Measurements from ENCODE around the gene SIGLEC15.
"Not testable (repeated sequence)": the region's sequence is repeated elsewhere in the genome, so short reads cannot be mapped to it uniquely, and the experiment has no call there.

The SIGLEC15 gene

GRCh38 chr18:45825258-45826044 lies at the start of gene SIGLEC15:
Gene SIGLEC15, plus strand, starts transcription at chr18:45825675. Its CDS starts 54 bp downstream, at chr18:45825729.
- DNase-seq (ENCODE audit: low read depth in 2 of 2) = no peak

GRCh38 chr18:45775743-45776142 lies 49.7 kb upstream of the SIGLEC15 start:
- no peak for DNase-seq (ENCODE audit: low read depth in 2 of 2)

GRCh38 chr18:45777393-45777792 lies 48.1 kb upstream of the SIGLEC15 start:
- DNase-seq (ENCODE audit: low read depth in 2 of 2) = no peak

GRCh38 chr18:45780568-45780967 lies 44.9 kb upstream of the SIGLEC15 start:
- DNase-seq (ENCODE audit: low read depth in 2 of 2) = no peak

GRCh38 chr18:45782662-45783061 lies 42.8 kb upstream of the SIGLEC15 start:
- DNase-seq (ENCODE audit: low read depth in 2 of 2) = no peak

GRCh38 chr18:45783097-45784075 lies 42.1 kb upstream of the SIGLEC15 start:
- no peak for DNase-seq (ENCODE audit: low read depth in 2 of 2)

- DNase-seq (ENCODE audit: low read depth in 2 of 2) = no peak
Measured at GRCh38 chr18:45785134-45785533, 40.3 kb upstream of the SIGLEC15 start.

GRCh38 chr18:45786941-45787340 lies 38.5 kb upstream of the SIGLEC15 start:
- DNase-seq (ENCODE audit: low read depth in 2 of 2) = no peak

- DNase-seq (ENCODE audit: low read depth in 2 of 2) = no peak
Measured at GRCh38 chr18:45787346-45787745, 38.1 kb upstream of the SIGLEC15 start.

- no peak for DNase-seq (ENCODE audit: low read depth in 2 of 2)
Measured at GRCh38 chr18:45788861-45789260, 36.6 kb upstream of the SIGLEC15 start.

- DNase-seq (ENCODE audit: low read depth in 2 of 2) = no peak
Measured at GRCh38 chr18:45792506-45793263, 32.8 kb upstream of the SIGLEC15 start.

- DNase-seq (ENCODE audit: low read depth in 2 of 2) = no peak
Measured at GRCh38 chr18:45793264-45793965, 32.1 kb upstream of the SIGLEC15 start.

GRCh38 chr18:45801416-45802004 lies 24.0 kb upstream of the SIGLEC15 start:
- no peak for DNase-seq (ENCODE audit: low read depth in 2 of 2)

GRCh38 chr18:45802814-45803492 lies 22.5 kb upstream of the SIGLEC15 start:
- no peak for DNase-seq (ENCODE audit: low read depth in 2 of 2)

GRCh38 chr18:45805551-45805950 lies 19.9 kb upstream of the SIGLEC15 start:
- no peak for DNase-seq (ENCODE audit: low read depth in 2 of 2)

- no peak for DNase-seq (ENCODE audit: low read depth in 2 of 2)
Measured at GRCh38 chr18:45806226-45806625, 19.2 kb upstream of the SIGLEC15 start.

GRCh38 chr18:45807144-45807543 lies 18.3 kb upstream of the SIGLEC15 start:
- peak in 1 of 2 donors; percentile 7 for DNase-seq (ENCODE audit: low read depth in 2 of 2)

GRCh38 chr18:45814733-45815132 lies 10.7 kb upstream of the SIGLEC15 start:
- DNase-seq (ENCODE audit: low read depth in 2 of 2) = not testable (repeated sequence)

- no peak for DNase-seq (ENCODE audit: low read depth in 2 of 2)
Measured at GRCh38 chr18:45817543-45817942, 7.9 kb upstream of the SIGLEC15 start.

- DNase-seq (ENCODE audit: low read depth in 2 of 2) = not testable (repeated sequence)
Measured at GRCh38 chr18:45818765-45819164, 6.7 kb upstream of the SIGLEC15 start.

Measured in stimulated activated CD4-positive, alpha-beta T cell treated with anti-CD3 and anti-CD28 coated beads, Interleukin-1b, Interleukin-23, amount 100 ng/mL, for 4 hours (primary cell).